H9 (cell line): ENCODE results near the gene ETHE1. TPM values are rescaled to one million over a fixed set of nuclear protein-coding genes. Genes with fewer than 3 reads are reported as not detected.

ENCODE experiments used
- DNase-seq: peaks from one replicate; pipeline ENCODE4 v3.0.0-alpha.2; 2017
- H2AFZ ChIP-seq: one replicate; pipeline ENCODE4 v1.6.1; 2013; ENCODE audit warnings: mild to moderate bottlenecking, low read length, control low read depth, moderate library complexity
- H2AK5ac ChIP-seq: 2 replicates; pipeline ENCODE4 v1.6.1; 2013; ENCODE audit warnings: low read length, control low read depth, mixed read lengths; ENCODE audit not compliant: insufficient read length
- H2BK120ac ChIP-seq: one replicate; pipeline ENCODE4 v1.6.1; 2013; ENCODE audit warnings: low read depth, mild to moderate bottlenecking, low read length, control low read depth, inconsistent platforms; ENCODE audit not compliant: poor library complexity, severe bottlenecking
- H2BK12ac ChIP-seq: 2 replicates; pipeline ENCODE4 v1.6.1; 2013; ENCODE audit warnings: low read length, control low read depth, mixed read lengths, low read depth; ENCODE audit not compliant: insufficient read length
- H2BK15ac ChIP-seq: 2 replicates; pipeline ENCODE4 v1.6.1; 2013; ENCODE audit warnings: low read depth, low read length, control low read depth
- H2BK20ac ChIP-seq: one replicate; pipeline ENCODE4 v1.6.1; 2013; ENCODE audit warnings: low read depth, mild to moderate bottlenecking, low read length, control low read depth, inconsistent platforms; ENCODE audit not compliant: poor library complexity, severe bottlenecking
- H2BK5ac ChIP-seq: 2 replicates; pipeline ENCODE4 v1.6.1; 2013; ENCODE audit warnings: low read length, control low read depth, mixed read lengths; ENCODE audit not compliant: insufficient read length
- H3K14ac ChIP-seq: 2 replicates; pipeline ENCODE4 v1.6.1; 2013; ENCODE audit warnings: low read length, control low read depth; ENCODE audit not compliant: insufficient read depth
- H3K18ac ChIP-seq: 2 replicates; pipeline ENCODE4 v1.6.1; 2013; ENCODE audit warnings: low read depth, mild to moderate bottlenecking, mixed read lengths, low read length, control low read depth; ENCODE audit not compliant: insufficient read length
- H3K23ac ChIP-seq: 2 replicates; pipeline ENCODE4 v1.6.1; 2013; ENCODE audit warnings: low read length, control low read depth, mixed read lengths, low read depth; ENCODE audit not compliant: insufficient read length
- H3K23me2 ChIP-seq: 2 replicates; pipeline ENCODE4 v1.6.1; 2013; ENCODE audit warnings: low read depth, mild to moderate bottlenecking, mixed read lengths, low read length, control low read depth; ENCODE audit not compliant: insufficient read length, poor library complexity, severe bottlenecking
- H3K27ac ChIP-seq: 2 replicates; pipeline ENCODE4 v1.5.1; 2013; ENCODE audit warnings: low read length, control low read depth, mixed read lengths, low read depth; ENCODE audit not compliant: insufficient read length
- H3K27me3 ChIP-seq: 2 replicates; pipeline ENCODE4 v1.6.1; 2013; ENCODE audit warnings: low read length, control low read depth, inconsistent platforms; ENCODE audit not compliant: insufficient read depth
- H3K4ac ChIP-seq: 2 replicates; pipeline ENCODE4 v1.6.1; 2013; ENCODE audit warnings: low read depth, mild to moderate bottlenecking, control low read depth, inconsistent platforms, low read length, moderate library complexity
- H3K4me1 ChIP-seq: 2 replicates; pipeline ENCODE4 v1.6.1; 2013; ENCODE audit warnings: low read length, control low read depth, inconsistent platforms; ENCODE audit not compliant: insufficient read depth
- H3K4me2 ChIP-seq: 2 replicates; pipeline ENCODE4 v1.6.1; 2013; ENCODE audit warnings: low read length, control low read depth, mixed read lengths; ENCODE audit not compliant: insufficient read length, insufficient read depth
- H3K56ac ChIP-seq: 2 replicates; pipeline ENCODE4 v1.6.1; 2013; ENCODE audit warnings: low read depth, mild to moderate bottlenecking, mixed read lengths, low read length, control low read depth; ENCODE audit not compliant: insufficient read length
- H3K79me1 ChIP-seq: 2 replicates; pipeline ENCODE4 v1.6.1; 2013; ENCODE audit warnings: low read depth, mild to moderate bottlenecking, moderate library complexity, low read length, control low read depth, inconsistent platforms; ENCODE audit not compliant: insufficient read depth, poor library complexity, severe bottlenecking
- H3K79me2 ChIP-seq: 2 replicates; pipeline ENCODE4 v1.6.1; 2013; ENCODE audit warnings: low read length, control low read depth, inconsistent platforms; ENCODE audit not compliant: insufficient read depth
- H3K9ac ChIP-seq: 2 replicates; pipeline ENCODE4 v1.6.1; 2013; ENCODE audit warnings: low read length, control low read depth, mixed read lengths; ENCODE audit not compliant: insufficient read length; ENCODE audit errors: extremely low read depth
- H3K9me3 ChIP-seq: one replicate; pipeline ENCODE4 v1.6.1; 2013; ENCODE audit warnings: low read depth, low read length, inconsistent platforms; ENCODE audit not compliant: control insufficient read depth
- H3T11ph ChIP-seq: one replicate; pipeline ENCODE4 v1.6.1; 2013; ENCODE audit warnings: mild to moderate bottlenecking, low read length, control low read depth, inconsistent platforms
- H4K20me1 ChIP-seq: one replicate; pipeline ENCODE4 v1.6.1; 2013; ENCODE audit not compliant: control insufficient read depth, insufficient read length, insufficient read depth
- H4K5ac ChIP-seq: 2 replicates; pipeline ENCODE4 v1.6.1; 2013; ENCODE audit warnings: low read depth, mild to moderate bottlenecking, mixed read lengths, low read length, control low read depth; ENCODE audit not compliant: insufficient read length
- H4K8ac ChIP-seq: replicated peaks from 2 replicates; pipeline ENCODE4 v1.6.1; 2013; ENCODE audit warnings: low read length, control low read depth, mixed read lengths, low read depth; ENCODE audit not compliant: insufficient read length
- H4K91ac ChIP-seq: 2 replicates; pipeline ENCODE4 v1.6.1; 2013; ENCODE audit warnings: low read depth, mild to moderate bottlenecking, moderate library complexity, mixed read lengths, low read length, control low read depth; ENCODE audit not compliant: insufficient read length
- H3K27ac Mint-ChIP-seq, 3 experiments: 2 replicates in 2 of 3; 3 replicates in 1 of 3; pipeline ENCODE4 v1.8.0; 2020 to 2021; ENCODE audit warnings: mixed read lengths in 3 of 3, mild to moderate bottlenecking in 1 of 3, moderate library complexity in 1 of 3
- H3K27me3 Mint-ChIP-seq: 2 replicates; pipeline ENCODE4 v1.8.0; 2021; ENCODE audit warnings: low read depth, mild to moderate bottlenecking, moderate library complexity, mixed read lengths
- H3K36me3 Mint-ChIP-seq, 3 experiments: 2 replicates in 2 of 3; 3 replicates in 1 of 3; pipeline ENCODE4 v1.8.0; 2020 to 2021; ENCODE audit warnings: low read depth in 3 of 3, mixed read lengths in 3 of 3; ENCODE audit not compliant: insufficient read depth in 1 of 3
- H3K4me1 Mint-ChIP-seq, 2 experiments: 2 replicates each; pipeline ENCODE4 v1.8.0; 2020; ENCODE audit warnings: mixed read lengths in 2 of 2
- H3K4me3 Mint-ChIP-seq, 2 experiments: 2 replicates in 1 of 2; 3 replicates in 1 of 2; pipeline ENCODE4 v1.8.0; 2020 to 2021; ENCODE audit warnings: mild to moderate bottlenecking in 2 of 2, mixed read lengths in 2 of 2, moderate library complexity in 1 of 2
- H3K9me3 Mint-ChIP-seq, 2 experiments: 2 replicates in 1 of 2; 3 replicates in 1 of 2; pipeline ENCODE4 v1.8.0; 2020; ENCODE audit warnings: mild to moderate bottlenecking in 2 of 2, mixed read lengths in 2 of 2, moderate library complexity in 1 of 2
- WGBS: extraction: QIAGEN DNeasy Blood & Tissue Kit; methylation state at CpG from one replicate; pipeline ENCODE4 v1.1.7; 2013; ENCODE audit warnings: missing lambda C conversion rate, low lambda C conversion rate, mixed read lengths; ENCODE audit not compliant: insufficient read length; ENCODE audit errors: extremely low coverage; 5-methylcytosine and 5-hydroxymethylcytosine counted together
- total RNA-seq: library from RNA; stranded (reverse); gene quantifications from 2 replicates; pipeline ENCODE4 v1.2.1, GENCODE V29; 2021
- TF ChIP-seq, protein P1 (sequence below): fragments of 200-600 bp; sonication (generic); conservative IDR thresholded peaks from 3 replicates; pipeline ENCODE4 v1.8.0; 2021; ENCODE audit warnings: antibody characterized with exemption, mild to moderate bottlenecking

The ETHE1 gene
- total RNA-seq, 1 experiment from 2014 or later = 18.8 TPM

DNA sequence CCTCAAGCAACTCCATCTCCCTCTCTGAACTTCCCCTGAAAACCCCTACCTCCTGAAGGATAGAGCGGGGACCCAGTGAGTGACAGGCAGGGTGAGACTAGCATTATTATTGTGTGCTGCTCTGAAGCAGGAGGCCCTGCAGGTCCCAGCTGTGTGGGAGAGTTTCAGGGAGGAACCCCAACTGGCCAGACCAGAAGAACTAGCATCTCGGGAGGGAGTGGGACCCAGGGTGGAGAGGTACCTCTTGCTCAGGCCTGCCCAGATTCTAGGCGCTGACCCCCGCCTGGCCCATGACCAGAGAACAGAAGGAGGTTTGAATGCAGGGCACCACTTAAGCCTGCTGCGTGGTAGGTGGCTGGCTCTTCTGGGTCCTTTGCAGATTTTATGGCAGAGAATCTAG, 55.9 kb downstream of the ETHE1 start:
- no peak overlapping the region for H3K4me3 Mint-ChIP-seq
- no peak overlapping the region for H3T11ph ChIP-seq
- no peak overlapping the region for H2AFZ ChIP-seq
- no CpG with 5 or more reads among the region's 5 CpGs for WGBS
- H3K27me3 Mint-ChIP-seq = peaks cover 32% of the 10 kb centered on the region
- no peak overlapping the region for H3K4ac ChIP-seq
- no peak overlapping the region for H2BK15ac ChIP-seq
- no peak overlapping the region for H4K91ac ChIP-seq
- H3K14ac ChIP-seq = no peak overlapping the region
- no peak for DNase-seq
- peaks cover 0 to 3% (median 3%) of the 10 kb centered on the region in 3 experiments; a peak in 1 of 7 replicates for H3K36me3 Mint-ChIP-seq
- H3K4me1 ChIP-seq = no peaks in the 10 kb centered on the region
- no peaks in the 10 kb centered on the region for H4K20me1 ChIP-seq
- no peaks in the 10 kb centered on the region for H3K79me2 ChIP-seq
- H3K79me1 ChIP-seq = no peaks in the 10 kb centered on the region
- H3K9me3 Mint-ChIP-seq = no peaks in the 10 kb centered on the region; a peak in 1 of 5 replicates
- H3K9me3 ChIP-seq = no peaks in the 10 kb centered on the region
- H3K18ac ChIP-seq = no peak overlapping the region
- H3K56ac ChIP-seq = no peak overlapping the region
- H2BK120ac ChIP-seq = no peak overlapping the region
- peaks cover 7% of the 10 kb centered on the region in 2 experiments for H3K4me1 Mint-ChIP-seq
- H2BK5ac ChIP-seq = no peak overlapping the region
- H3K27me3 ChIP-seq = no peaks in the 10 kb centered on the region
- no peak overlapping the region for H3K27ac ChIP-seq
- no peak overlapping the region for H2AK5ac ChIP-seq
- H3K23me2 ChIP-seq = no peaks in the 10 kb centered on the region
- no peak overlapping the region for H2BK12ac ChIP-seq
- no peak overlapping the region for H3K9ac ChIP-seq
- H4K8ac ChIP-seq = no peak overlapping the region
- H3K23ac ChIP-seq = no peak overlapping the region
- TF ChIP-seq, protein P1, sequence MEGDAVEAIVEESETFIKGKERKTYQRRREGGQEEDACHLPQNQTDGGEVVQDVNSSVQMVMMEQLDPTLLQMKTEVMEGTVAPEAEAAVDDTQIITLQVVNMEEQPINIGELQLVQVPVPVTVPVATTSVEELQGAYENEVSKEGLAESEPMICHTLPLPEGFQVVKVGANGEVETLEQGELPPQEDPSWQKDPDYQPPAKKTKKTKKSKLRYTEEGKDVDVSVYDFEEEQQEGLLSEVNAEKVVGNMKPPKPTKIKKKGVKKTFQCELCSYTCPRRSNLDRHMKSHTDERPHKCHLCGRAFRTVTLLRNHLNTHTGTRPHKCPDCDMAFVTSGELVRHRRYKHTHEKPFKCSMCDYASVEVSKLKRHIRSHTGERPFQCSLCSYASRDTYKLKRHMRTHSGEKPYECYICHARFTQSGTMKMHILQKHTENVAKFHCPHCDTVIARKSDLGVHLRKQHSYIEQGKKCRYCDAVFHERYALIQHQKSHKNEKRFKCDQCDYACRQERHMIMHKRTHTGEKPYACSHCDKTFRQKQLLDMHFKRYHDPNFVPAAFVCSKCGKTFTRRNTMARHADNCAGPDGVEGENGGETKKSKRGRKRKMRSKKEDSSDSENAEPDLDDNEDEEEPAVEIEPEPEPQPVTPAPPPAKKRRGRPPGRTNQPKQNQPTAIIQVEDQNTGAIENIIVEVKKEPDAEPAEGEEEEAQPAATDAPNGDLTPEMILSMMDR = no peak
- H2BK20ac ChIP-seq = no peak overlapping the region
- no peak overlapping the region for H3K27ac Mint-ChIP-seq
- no peak overlapping the region for H4K5ac ChIP-seq
- H3K4me2 ChIP-seq = no peak overlapping the region
